ENCODE results near the gene CDKN1C. TPM values are rescaled to one million over a fixed set of nuclear protein-coding genes. Genes with fewer than 3 reads are reported as not detected.

The CDKN1C gene
- total RNA-seq, 1 donor from 2014 or later, result 47.8 TPM

GRCh38 chr11:2849994-2850770 lies 35.4 kb downstream of the CDKN1C start:
- H3K4me3 Mint-ChIP-seq, result no peak overlapping the region
- peaks cover 50% of the 10 kb centered on the region for H3K4me1 Mint-ChIP-seq
- no peaks in the 10 kb centered on the region for H3F3A ChIP-seq (ENCODE audit: low read depth)
- DNase-seq (ENCODE audit: low spot score), result peak; percentile 88
- H3K4me3 ChIP-seq, result no peak overlapping the region
- peaks cover 2% of the 10 kb centered on the region for H3K9me3 Mint-ChIP-seq
- H3K27me3 Mint-ChIP-seq (ENCODE audit: insufficient read depth, low read depth), result no peaks in the 10 kb centered on the region
- H3K27ac Mint-ChIP-seq, result peak overlapping the region; percentile 81
- peaks cover 24% of the 10 kb centered on the region for H3K4me1 ChIP-seq
- H3K9ac ChIP-seq, result no peak overlapping the region
- H3K79me2 ChIP-seq (ENCODE audit: low read depth), result no peaks in the 10 kb centered on the region
- H3K36me3 Mint-ChIP-seq, result no peaks in the 10 kb centered on the region
- H2AFZ ChIP-seq (replicated peaks), result peak overlapping the region; percentile 29
- peaks cover 4% of the 10 kb centered on the region for H3K27me3 ChIP-seq
- H4K20me1 ChIP-seq (ENCODE audit: low read depth), result no peaks in the 10 kb centered on the region
- H3K27ac ChIP-seq, result no peak overlapping the region
- no peaks in the 10 kb centered on the region for H3K36me3 ChIP-seq
- H3K4me2 ChIP-seq, result peak overlapping the region; percentile 52
- H3K9me3 ChIP-seq (ENCODE audit: low read depth), result no peaks in the 10 kb centered on the region
- no peak for TF ChIP-seq EZH2 (IDR thresholded peaks at IDR 0.05)
- TF ChIP-seq CTCF (IDR thresholded peaks at IDR 0.05), result no peak
- TF ChIP-seq EZH2phosphoT487 (IDR thresholded peaks at IDR 0.05), result no peak

- Histone ChIP-seq H3K27ac (no peak overlapping the region), H4K20me1 (ENCODE audit: low read depth) (no peaks in the 10 kb centered on the region), H2AFZ (replicated peaks) (no peak overlapping the region), H3K4me3 (no peak overlapping the region), H3K27me3 (no peaks in the 10 kb centered on the region), H3K9ac (no peak overlapping the region), H3K79me2 (ENCODE audit: low read depth) (no peaks in the 10 kb centered on the region), H3F3A (ENCODE audit: low read depth) (no peaks in the 10 kb centered on the region), H3K4me1 (peaks cover 24% of the 10 kb centered on the region), H3K4me2 (no peak overlapping the region), H3K36me3 (no peaks in the 10 kb centered on the region), H3K9me3 (ENCODE audit: low read depth) (no peaks in the 10 kb centered on the region)
- Mint-ChIP-seq H3K4me3 (peak overlapping the region; percentile 31), H3K4me1 (peaks cover 42% of the 10 kb centered on the region), H3K36me3 (no peaks in the 10 kb centered on the region), H3K27ac (peak overlapping the region; percentile 78), H3K27me3 (ENCODE audit: insufficient read depth, low read depth) (peaks cover 6% of the 10 kb centered on the region), H3K9me3 (no peaks in the 10 kb centered on the region)
- no peak for DNase-seq (ENCODE audit: low spot score)
- TF ChIP-seq EZH2 (IDR thresholded peaks at IDR 0.05) (no peak), CTCF (IDR thresholded peaks at IDR 0.05) (no peak), EZH2phosphoT487 (IDR thresholded peaks at IDR 0.05) (no peak)
These were observed 37.1 kb downstream of the CDKN1C start for GRCh38 chr11:2848497-2848896.

- Histone ChIP-seq H3K4me2 (no peak overlapping the region), H3K4me1 (peaks cover 24% of the 10 kb centered on the region), H2AFZ (replicated peaks) (no peak overlapping the region), H3K4me3 (no peak overlapping the region), H3K79me2 (ENCODE audit: low read depth) (no peaks in the 10 kb centered on the region), H3K36me3 (no peaks in the 10 kb centered on the region), H4K20me1 (ENCODE audit: low read depth) (no peaks in the 10 kb centered on the region), H3K9ac (no peak overlapping the region), H3K27ac (no peak overlapping the region), H3F3A (ENCODE audit: low read depth) (no peaks in the 10 kb centered on the region), H3K9me3 (ENCODE audit: low read depth) (no peaks in the 10 kb centered on the region), H3K27me3 (no peaks in the 10 kb centered on the region)
- H3K27me3 Mint-ChIP-seq (ENCODE audit: insufficient read depth, low read depth), result peaks cover 6% of the 10 kb centered on the region
- H3K4me1 Mint-ChIP-seq, result peaks cover 40% of the 10 kb centered on the region
- TF ChIP-seq EZH2 (IDR thresholded peaks at IDR 0.05) (no peak), EZH2phosphoT487 (IDR thresholded peaks at IDR 0.05) (no peak), CTCF (IDR thresholded peaks at IDR 0.05) (no peak)
- H3K9me3 Mint-ChIP-seq, result no peaks in the 10 kb centered on the region
- DNase-seq (ENCODE audit: low spot score), result no peak
- no peak overlapping the region for H3K4me3 Mint-ChIP-seq
- no peaks in the 10 kb centered on the region for H3K36me3 Mint-ChIP-seq
- H3K27ac Mint-ChIP-seq, result peak overlapping the region; percentile 74
These were observed 38.0 kb downstream of the CDKN1C start for GRCh38 chr11:2847561-2847960.

Data from neural progenitor cell (in vitro differentiated cells).